ENCODE measurements around the gene NUBPL. TPM values are rescaled to one million over a fixed set of nuclear protein-coding genes. Genes with fewer than 3 reads are reported as not detected.

Gene NUBPL
- total and polyA plus RNA-seq, 7 donors, result 3.3 to 16.3 (median 8.5) TPM

- WGBS, 3 donors, result 89 to 95% (median 93%) methylated on average over 18 of the region's 18 CpGs
- no peak overlapping the region for H3K27ac ChIP-seq
- H3K4me3 ChIP-seq, result no peak overlapping the region
- intact Hi-C loops (cut with DNase I), result no loop called here
- no peaks in the 10 kb centered on the region for H3K9me3 ChIP-seq
- no peak for TF ChIP-seq CTCF (IDR thresholded peaks at IDR 0.05)
- H3K4me1 ChIP-seq, result peaks cover 3% of the 10 kb centered on the region
- H3K27me3 ChIP-seq (ENCODE audit: insufficient read depth in 3 of 3, low read length in 2 of 3), result no peaks in the 10 kb centered on the region
- H3K36me3 ChIP-seq (ENCODE audit: insufficient read depth in 1 of 2, low read depth in 1 of 2), result no peaks in the 10 kb centered on the region
- ATAC-seq (no peak), DNase-seq (no peak)
Observed at GRCh38 chr14:31712244-31713127, 151.3 kb downstream of the NUBPL start.

- ATAC-seq (no peak), DNase-seq (no peak)
- no peak for TF ChIP-seq CTCF (IDR thresholded peaks at IDR 0.05)
- H3K4me1 ChIP-seq, result peaks cover 23% of the 10 kb centered on the region
- H3K9me3 ChIP-seq, result no peaks in the 10 kb centered on the region
- no peak overlapping the region for H3K27ac ChIP-seq
- no peak overlapping the region for H3K4me3 ChIP-seq
- intact Hi-C loops (cut with DNase I), result no loop called here
- no peaks in the 10 kb centered on the region for H3K36me3 ChIP-seq (ENCODE audit: insufficient read depth in 1 of 2, low read depth in 1 of 2)
- no peaks in the 10 kb centered on the region for H3K27me3 ChIP-seq (ENCODE audit: insufficient read depth in 3 of 3, low read length in 2 of 3)
Observed at GRCh38 chr14:31716208-31716607, 155.0 kb downstream of the NUBPL start.

GRCh38 chr14:31717294-31718085 lies 156.3 kb downstream of the NUBPL start:
- TF ChIP-seq CTCF (IDR thresholded peaks at IDR 0.05), result no peak
- no peak for DNase-seq
- Histone ChIP-seq H3K4me3 (no peak overlapping the region), H3K27me3 (ENCODE audit: insufficient read depth in 3 of 3, low read length in 2 of 3) (no peaks in the 10 kb centered on the region), H3K27ac (no peak overlapping the region), H3K36me3 (ENCODE audit: insufficient read depth in 1 of 2, low read depth in 1 of 2) (no peaks in the 10 kb centered on the region), H3K9me3 (no peaks in the 10 kb centered on the region), H3K4me1 (peaks cover 23% of the 10 kb centered on the region)
- intact Hi-C loops (cut with DNase I), result no loop called here
- 50 to 65% (median 54%) methylated on average over 3 of the region's 3 CpGs for WGBS, 3 donors
- no peak for ATAC-seq

GRCh38 chr14:31718585-31718984 lies 157.4 kb downstream of the NUBPL start:
- DNase-seq (no peak), ATAC-seq (peak in 1 of 4 donors; percentile 66)
- H3K4me3 ChIP-seq, result no peak overlapping the region
- no peak for TF ChIP-seq CTCF (IDR thresholded peaks at IDR 0.05)
- peaks cover 23% of the 10 kb centered on the region for H3K4me1 ChIP-seq
- no peaks in the 10 kb centered on the region for H3K9me3 ChIP-seq
- intact Hi-C loops (cut with DNase I), result no loop called here
- no peaks in the 10 kb centered on the region for H3K27me3 ChIP-seq (ENCODE audit: insufficient read depth in 3 of 3, low read length in 2 of 3)
- H3K36me3 ChIP-seq (ENCODE audit: insufficient read depth in 1 of 2, low read depth in 1 of 2), result no peaks in the 10 kb centered on the region
- no peak overlapping the region for H3K27ac ChIP-seq
- WGBS, 3 donors, result 55 to 80% (median 75%) methylated on average over 3 of the region's 3 CpGs
